Effector memory CD4-positive, alpha-beta T cell (primary cell): Measurements from ENCODE around the gene ALKBH7.
"Not testable (repeated sequence)": the region's sequence is repeated elsewhere in the genome, so short reads cannot be mapped to it uniquely, and the experiment has no call there.

ENCODE experiments used
- DNase-seq, 3 donors: peaks; one replicate each; pipeline ENCODE4 v3.0.0-alpha.2; 2020
- H3K27ac ChIP-seq: 2 replicates; pipeline ENCODE4 v1.7.0; 2013; ENCODE audit warnings: mild to moderate bottlenecking, low read length, moderate library complexity; ENCODE audit not compliant: insufficient read depth, poor library complexity, severe bottlenecking
- H3K27me3 ChIP-seq: replicated peaks from 2 replicates; pipeline ENCODE4 v1.7.0; 2013; ENCODE audit warnings: mild to moderate bottlenecking, low read length; ENCODE audit not compliant: insufficient read depth, control insufficient read depth, poor library complexity, severe bottlenecking
- H3K36me3 ChIP-seq: 2 replicates; pipeline ENCODE4 v1.7.0; 2013; ENCODE audit warnings: mild to moderate bottlenecking, low read length, moderate library complexity; ENCODE audit not compliant: control insufficient read depth, insufficient read depth
- H3K4me1 ChIP-seq: 2 replicates; pipeline ENCODE4 v1.7.0; 2013; ENCODE audit warnings: low read length, mild to moderate bottlenecking; ENCODE audit not compliant: control insufficient read depth, insufficient read depth, poor library complexity, severe bottlenecking
- H3K4me3 ChIP-seq: 2 replicates; pipeline ENCODE4 v1.7.0; 2013; ENCODE audit warnings: low read length, low read depth, mild to moderate bottlenecking; ENCODE audit not compliant: insufficient read depth, poor library complexity, severe bottlenecking
- H3K9me3 ChIP-seq: 2 replicates; pipeline ENCODE4 v1.7.0; 2013; ENCODE audit warnings: mild to moderate bottlenecking, low read length, moderate library complexity; ENCODE audit not compliant: control insufficient read depth

ALKBH7 gene

GRCh38 chr19:6393983-6394412 lies 21.4 kb downstream of the ALKBH7 start:
- Histone ChIP-seq H3K27ac (peak overlapping the region; percentile 97), H3K4me1 (peaks cover 9% of the 10 kb centered on the region), H3K27me3 (no peaks in the 10 kb centered on the region), H3K9me3 (no peaks in the 10 kb centered on the region), H3K4me3 (peak overlapping the region; percentile 79), H3K36me3 (peaks cover 11% of the 10 kb centered on the region)
- peak in 1 of 3 donors; percentile 42 for DNase-seq

- H3K27me3 ChIP-seq = no peaks in the 10 kb centered on the region
- H3K4me1 ChIP-seq = peaks cover 9% of the 10 kb centered on the region
- H3K9me3 ChIP-seq = no peaks in the 10 kb centered on the region
- no peak for DNase-seq
- peaks cover 5% of the 10 kb centered on the region for H3K36me3 ChIP-seq
- H3K4me3 ChIP-seq = no peak overlapping the region
- H3K27ac ChIP-seq = no peak overlapping the region
Measured at GRCh38 chr19:6394831-6395230, 22.2 kb downstream of the ALKBH7 start.

GRCh38 chr19:6396305-6396704 lies 23.7 kb downstream of the ALKBH7 start:
- H3K9me3 ChIP-seq = no peaks in the 10 kb centered on the region
- H3K36me3 ChIP-seq = no peaks in the 10 kb centered on the region
- no peak overlapping the region for H3K27ac ChIP-seq
- no peak for DNase-seq
- no peaks in the 10 kb centered on the region for H3K27me3 ChIP-seq
- H3K4me1 ChIP-seq = peaks cover 9% of the 10 kb centered on the region
- no peak overlapping the region for H3K4me3 ChIP-seq

- not testable (repeated sequence) for H3K27ac ChIP-seq, H3K4me1 ChIP-seq, H3K36me3 ChIP-seq, H3K9me3 ChIP-seq, H3K27me3 ChIP-seq, H3K4me3 ChIP-seq, DNase-seq
Measured at GRCh38 chr19:6400062-6400944, 27.7 kb downstream of the ALKBH7 start.

- Histone ChIP-seq H3K9me3 (no peaks in the 10 kb centered on the region), H3K27ac (no peak overlapping the region), H3K27me3 (no peaks in the 10 kb centered on the region), H3K4me3 (no peak overlapping the region), H3K4me1 (no peaks in the 10 kb centered on the region), H3K36me3 (no peaks in the 10 kb centered on the region)
- DNase-seq = no peak
Measured at GRCh38 chr19:6402058-6402457, 29.5 kb downstream of the ALKBH7 start.

- Histone ChIP-seq H3K4me3 (no peak overlapping the region), H3K27ac (no peak overlapping the region), H3K27me3 (no peaks in the 10 kb centered on the region), H3K4me1 (no peaks in the 10 kb centered on the region), H3K9me3 (no peaks in the 10 kb centered on the region), H3K36me3 (no peaks in the 10 kb centered on the region)
- no peak for DNase-seq
Measured at GRCh38 chr19:6402837-6403608, 30.4 kb downstream of the ALKBH7 start.

GRCh38 chr19:6406401-6406800 lies 33.8 kb downstream of the ALKBH7 start:
- Histone ChIP-seq H3K36me3 (no peaks in the 10 kb centered on the region), H3K27ac (no peak overlapping the region), H3K4me3 (no peak overlapping the region), H3K27me3 (no peaks in the 10 kb centered on the region), H3K4me1 (no peaks in the 10 kb centered on the region), H3K9me3 (no peaks in the 10 kb centered on the region)
- no peak for DNase-seq

- H3K4me3 ChIP-seq = no peak overlapping the region
- no peak for DNase-seq
- no peak overlapping the region for H3K27ac ChIP-seq
- H3K4me1 ChIP-seq = no peaks in the 10 kb centered on the region
- H3K36me3 ChIP-seq = peaks cover 7% of the 10 kb centered on the region
- no peaks in the 10 kb centered on the region for H3K9me3 ChIP-seq
- H3K27me3 ChIP-seq = no peaks in the 10 kb centered on the region
Measured at GRCh38 chr19:6409346-6409745, 36.8 kb downstream of the ALKBH7 start.

- H3K27ac ChIP-seq = no peak overlapping the region
- H3K27me3 ChIP-seq = no peaks in the 10 kb centered on the region
- no peaks in the 10 kb centered on the region for H3K4me1 ChIP-seq
- H3K9me3 ChIP-seq = no peaks in the 10 kb centered on the region
- peaks cover 34% of the 10 kb centered on the region for H3K36me3 ChIP-seq
- DNase-seq = no peak
- no peak overlapping the region for H3K4me3 ChIP-seq
Measured at GRCh38 chr19:6412061-6412446, 39.5 kb downstream of the ALKBH7 start.
